Stimulated activated CD4-positive, alpha-beta T cell treated with anti-CD3 and anti-CD28 coated beads, Interleukin-1b, Interleukin-23, amount 100 ng/mL, for 1 hour (primary cell): ENCODE results near the gene ATAD3A.
"Not testable (repeated sequence)": the region's sequence is repeated elsewhere in the genome, so short reads cannot be mapped to it uniquely, and the experiment has no call there.

ENCODE experiments used
- DNase-seq, 2 donors: peaks; one replicate each; pipeline ENCODE4 v3.0.0-alpha.2; 2020; ENCODE audit warnings: low read depth in 2 of 2

ATAD3A gene

DNA sequence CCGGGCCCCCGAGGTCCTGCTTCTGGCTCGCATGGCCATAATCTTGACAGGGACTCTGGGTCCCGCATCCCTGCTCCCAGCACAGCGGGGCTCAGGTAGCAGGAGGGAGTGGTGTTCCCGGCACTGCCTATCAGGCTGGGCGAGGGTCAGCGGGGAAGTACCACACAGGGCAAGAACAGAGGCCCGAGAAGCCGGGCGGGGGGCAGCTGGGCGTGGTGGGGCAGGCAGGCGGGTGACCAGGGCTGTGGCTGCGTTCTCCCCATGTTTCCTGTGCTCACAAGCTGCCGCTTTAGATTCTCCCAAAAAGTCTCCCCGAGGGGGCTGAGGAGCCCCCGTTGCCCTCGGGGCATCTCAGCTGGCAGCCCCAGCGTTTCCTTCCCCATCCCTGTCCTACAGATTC lies 22.1 kb upstream of the ATAD3A start:
- no peak for DNase-seq

DNA sequence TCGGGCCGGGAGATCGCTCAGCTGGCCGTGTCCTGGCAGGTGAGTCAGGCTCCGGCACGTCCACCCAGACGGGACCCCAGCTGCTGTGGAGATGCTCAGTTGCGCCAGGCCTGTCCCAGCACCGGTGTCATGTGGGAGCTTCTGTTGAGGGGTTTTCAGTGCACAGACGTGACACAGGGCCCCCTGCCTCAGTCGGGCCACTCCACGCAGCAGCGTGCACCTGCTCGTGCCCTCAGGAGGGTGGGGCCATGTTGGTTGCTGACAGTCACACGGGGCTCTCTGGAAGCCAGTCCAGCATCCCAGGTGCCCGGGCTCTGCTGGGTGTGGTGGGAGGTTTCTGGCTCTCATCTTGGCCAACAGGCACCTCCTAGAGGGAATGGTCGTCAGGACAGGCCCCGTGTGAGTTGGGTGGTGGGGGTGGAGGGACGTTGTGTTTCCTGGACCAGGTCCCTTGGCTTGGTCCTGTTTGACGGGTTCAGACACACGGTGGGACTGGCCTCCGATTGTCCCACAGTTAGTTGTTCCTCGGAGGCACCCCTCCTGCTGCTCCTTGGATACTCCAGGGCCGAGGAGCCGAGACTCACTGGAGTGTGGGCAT lies 21.2 kb upstream of the ATAD3A start:
- DNase-seq: no peak

DNA sequence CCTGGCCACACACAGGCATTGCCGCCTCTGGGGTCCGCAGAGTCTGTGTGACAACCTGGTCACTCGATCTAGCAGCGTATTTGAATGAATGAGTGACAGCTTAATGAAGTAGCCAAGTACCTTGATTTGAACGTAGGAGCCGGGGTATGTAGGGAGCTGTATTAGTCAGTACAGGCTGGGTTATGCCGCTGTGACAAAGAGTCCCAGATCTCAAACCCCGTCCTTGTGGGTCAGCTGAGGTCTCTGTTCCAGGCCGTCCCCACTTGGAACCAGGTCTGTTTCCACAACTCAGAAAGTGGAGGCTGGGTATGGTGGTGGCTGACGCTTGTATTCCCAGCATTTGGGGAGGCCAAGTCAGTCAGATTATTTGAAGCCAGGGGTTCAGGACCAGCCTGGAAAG lies 20.4 kb upstream of the ATAD3A start:
- DNase-seq: no peak

DNA sequence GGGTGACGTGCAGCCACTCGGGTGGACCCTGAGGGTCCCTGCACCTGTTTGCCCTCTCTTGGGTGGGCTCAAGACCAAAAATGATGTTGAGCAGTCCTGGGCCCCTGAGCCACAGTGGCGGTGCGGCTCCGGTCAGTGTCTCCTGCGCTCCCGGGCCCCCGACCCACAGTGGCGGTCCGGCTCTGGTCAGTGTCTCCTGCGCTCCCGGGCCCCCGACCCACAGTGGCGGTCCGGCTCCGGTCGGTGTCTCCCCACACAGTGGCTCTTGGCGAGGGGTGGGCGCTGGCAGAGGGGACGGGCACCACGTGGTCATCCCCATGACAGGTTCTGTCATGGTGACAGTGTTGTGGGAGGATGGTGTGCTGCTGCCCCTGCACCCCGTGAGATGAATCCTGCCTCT lies 17.7 kb upstream of the ATAD3A start:
- DNase-seq: not testable (repeated sequence)

DNA sequence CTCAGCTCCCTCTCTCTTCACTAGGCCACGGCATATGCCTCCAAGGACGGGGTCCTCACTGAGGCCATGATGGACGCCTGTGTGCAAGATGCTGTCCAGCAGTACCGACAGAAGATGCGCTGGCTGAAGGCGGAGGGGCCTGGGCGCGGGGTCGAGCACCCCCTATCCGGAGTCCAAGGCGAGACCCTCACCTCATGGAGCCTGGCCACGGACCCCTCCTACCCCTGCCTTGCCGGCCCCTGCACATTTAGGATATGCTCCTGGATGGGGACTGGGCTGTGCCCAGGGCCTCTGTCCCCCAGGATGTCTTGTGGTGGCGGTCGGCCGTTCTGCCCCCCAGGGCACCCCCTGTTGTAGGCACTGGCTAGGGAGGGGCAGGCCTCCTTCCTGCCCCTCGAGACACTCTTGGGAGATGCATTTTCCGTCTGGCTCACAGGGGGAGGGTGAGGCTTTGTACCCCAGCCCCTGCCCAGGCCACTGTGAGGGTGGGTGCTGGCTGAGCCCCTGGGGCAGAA lies 16.4 kb upstream of the ATAD3A start:
- not testable (repeated sequence) for DNase-seq

DNA sequence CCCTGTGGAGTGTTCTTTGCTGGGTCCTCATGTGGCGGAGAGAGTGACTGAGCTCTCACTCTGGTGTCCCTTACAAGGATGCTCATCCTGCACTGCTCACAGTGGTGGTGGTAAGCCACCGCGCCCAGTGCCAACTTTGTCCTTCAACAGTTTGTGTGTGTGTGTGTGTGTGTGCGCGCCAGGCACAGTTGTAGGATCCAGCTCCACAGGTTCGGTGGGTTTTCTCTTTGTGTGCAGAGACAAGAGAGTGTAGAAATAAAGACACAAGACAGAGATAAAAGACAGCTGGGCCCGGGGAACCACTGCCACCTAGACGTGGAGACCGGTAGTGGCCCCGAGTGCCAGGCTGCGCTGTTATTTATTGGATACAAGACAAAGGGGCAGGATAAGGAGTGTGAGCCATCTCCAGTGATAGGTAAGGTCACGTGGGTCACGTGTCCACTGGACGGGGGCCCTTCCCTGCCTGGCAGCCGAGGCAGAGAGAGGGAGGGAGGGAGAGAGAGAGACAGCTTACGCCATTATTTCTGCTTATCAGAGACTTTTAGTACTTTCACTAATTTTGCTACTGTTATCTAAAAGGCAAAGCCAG lies 7.1 kb upstream of the ATAD3A start:
- DNase-seq: peak; percentile 29 to 39

DNA sequence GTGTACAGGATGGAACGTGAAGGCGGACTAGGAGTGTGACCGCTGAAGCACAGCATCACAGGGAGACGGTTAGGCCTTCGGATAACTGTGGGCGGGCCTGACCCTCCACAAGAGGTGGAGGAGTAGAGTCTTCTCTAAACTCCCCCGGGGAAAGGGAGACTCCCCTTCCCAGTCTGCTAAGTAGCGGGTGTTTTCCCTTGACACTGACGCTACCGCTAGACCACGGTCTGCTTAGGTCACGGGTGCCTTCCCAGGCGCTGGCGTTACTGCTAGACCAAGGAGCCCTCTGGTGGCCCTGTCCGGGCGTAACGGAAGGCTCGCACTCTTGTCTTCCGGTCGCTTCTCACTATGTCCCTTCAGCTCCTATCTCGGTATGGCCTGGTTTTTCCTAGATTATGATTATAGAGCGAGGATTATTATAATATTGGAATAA lies 6.6 kb upstream of the ATAD3A start:
- DNase-seq: not testable (repeated sequence)

DNA sequence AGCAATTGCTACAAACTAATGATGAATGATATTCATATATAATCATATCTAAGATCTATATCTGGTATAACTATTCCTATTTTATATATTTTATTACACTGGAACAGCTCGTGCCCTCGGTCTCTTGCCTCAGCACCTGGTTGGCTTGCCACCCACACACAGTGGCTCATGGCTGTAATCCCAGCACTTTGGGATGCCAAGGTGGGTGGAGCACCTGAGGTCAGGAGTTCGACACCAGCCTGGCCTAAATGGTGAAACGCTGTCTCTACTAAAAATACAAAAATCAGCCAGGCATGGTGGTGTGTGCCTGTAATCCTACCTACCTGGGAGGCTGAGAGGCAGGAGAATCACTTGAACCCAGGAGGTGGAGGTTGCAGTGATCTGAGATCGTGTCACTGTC lies 6.2 kb upstream of the ATAD3A start:
- not testable (repeated sequence) for DNase-seq

DNA sequence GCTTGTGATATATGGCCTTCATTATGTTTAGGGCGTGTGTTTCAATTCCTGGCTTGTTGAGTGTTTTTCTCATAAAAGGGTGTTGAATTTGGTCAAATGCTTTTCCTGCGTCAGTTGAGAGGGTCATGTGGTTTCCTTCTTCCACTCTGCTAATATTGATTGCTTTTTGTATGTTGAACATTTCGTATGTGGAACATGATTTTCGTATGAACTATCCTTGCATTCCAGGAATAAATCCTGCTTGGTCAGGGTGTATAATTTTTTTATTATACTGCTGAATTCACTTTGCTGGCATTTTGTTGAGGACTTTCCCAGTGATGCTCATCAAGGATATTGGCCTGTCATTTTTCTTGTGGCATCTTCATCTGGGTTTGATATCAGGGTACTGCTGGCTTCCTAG lies 4.7 kb upstream of the ATAD3A start:
- no peak for DNase-seq

DNA sequence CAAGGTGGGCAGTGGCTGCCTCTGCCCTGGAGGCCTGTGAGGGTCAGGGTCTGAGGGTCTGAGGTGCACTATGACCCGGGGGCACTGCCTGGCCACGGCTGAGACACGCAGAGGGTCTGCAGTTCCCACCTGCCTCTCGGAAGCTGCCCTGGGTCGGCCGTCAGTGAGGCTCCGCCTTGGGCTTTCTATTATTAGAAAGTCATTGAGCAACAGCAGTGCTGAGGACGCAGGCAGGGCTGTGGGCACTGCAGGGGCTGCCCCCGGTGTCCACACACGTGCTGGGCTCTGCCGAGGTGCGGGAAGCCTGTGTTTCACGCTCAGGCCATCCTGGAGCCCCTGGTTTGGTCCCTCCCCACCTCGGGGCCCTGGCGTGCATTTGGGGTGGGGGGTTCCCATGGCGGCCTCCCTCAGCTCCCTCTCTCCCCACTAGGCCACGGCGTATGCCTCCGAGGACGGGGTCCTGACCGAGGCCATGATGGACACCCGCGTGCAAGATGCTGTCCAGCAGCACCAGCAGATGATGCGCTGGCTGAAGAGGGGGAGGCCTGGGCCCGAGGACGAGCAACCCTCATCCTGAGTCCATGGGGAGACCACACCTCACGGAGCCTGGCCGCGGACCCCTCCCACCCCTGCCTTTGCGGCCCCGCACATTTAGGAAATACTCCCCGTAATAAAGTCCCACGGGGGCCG lies 3.0 kb upstream of the ATAD3A start:
- DNase-seq: not testable (repeated sequence)

DNA sequence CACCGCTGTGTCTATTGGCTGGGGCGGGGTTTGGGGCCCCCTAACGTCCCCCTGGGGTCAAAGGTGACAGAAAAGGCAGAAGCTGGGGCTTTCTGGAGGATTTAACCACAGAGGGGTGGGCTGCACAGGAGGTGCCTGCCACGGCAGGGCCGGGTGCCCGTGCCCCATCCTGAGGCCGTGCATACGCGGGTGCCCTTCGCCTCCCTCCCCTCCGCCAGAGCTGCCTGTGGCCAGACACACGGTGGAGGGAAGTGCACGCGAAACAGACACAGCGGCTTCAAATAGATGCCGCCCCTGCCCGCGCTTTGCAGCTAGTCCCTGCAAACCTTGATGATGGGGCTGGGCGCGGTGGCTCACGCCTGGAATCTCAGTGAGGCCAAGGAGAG lies 2.5 kb upstream of the ATAD3A start:
- not testable (repeated sequence) for DNase-seq

DNA sequence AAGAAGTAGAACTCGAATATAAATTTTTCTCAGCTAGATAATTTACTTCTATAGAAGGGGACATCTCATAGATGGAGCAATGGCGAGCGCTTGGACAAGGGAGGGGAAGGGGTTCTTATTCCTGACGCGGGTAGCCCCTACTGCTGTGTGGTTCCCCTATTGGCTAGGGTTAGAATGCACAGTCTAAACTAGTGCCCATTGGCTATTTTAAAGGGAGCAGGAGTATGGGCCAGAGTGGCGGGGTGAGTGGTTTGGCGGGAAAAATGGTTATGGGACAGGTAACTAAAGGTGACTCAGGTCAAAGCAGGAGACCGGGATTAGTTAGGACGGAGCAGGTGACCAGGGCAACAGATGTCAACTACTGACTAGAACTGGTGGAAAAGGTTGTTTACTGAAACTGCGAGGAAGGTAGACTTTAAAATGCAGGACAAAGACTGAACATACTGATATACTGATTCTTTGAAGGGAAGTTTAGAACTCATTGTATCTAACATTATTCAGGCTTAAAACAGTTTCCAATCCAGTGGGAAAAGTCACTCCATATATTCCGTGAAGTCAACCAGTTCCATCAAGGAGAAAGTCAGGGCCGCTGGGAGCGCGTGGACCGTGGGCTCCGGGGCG lies 940 bp upstream of the ATAD3A start:
- DNase-seq: no peak

DNA sequence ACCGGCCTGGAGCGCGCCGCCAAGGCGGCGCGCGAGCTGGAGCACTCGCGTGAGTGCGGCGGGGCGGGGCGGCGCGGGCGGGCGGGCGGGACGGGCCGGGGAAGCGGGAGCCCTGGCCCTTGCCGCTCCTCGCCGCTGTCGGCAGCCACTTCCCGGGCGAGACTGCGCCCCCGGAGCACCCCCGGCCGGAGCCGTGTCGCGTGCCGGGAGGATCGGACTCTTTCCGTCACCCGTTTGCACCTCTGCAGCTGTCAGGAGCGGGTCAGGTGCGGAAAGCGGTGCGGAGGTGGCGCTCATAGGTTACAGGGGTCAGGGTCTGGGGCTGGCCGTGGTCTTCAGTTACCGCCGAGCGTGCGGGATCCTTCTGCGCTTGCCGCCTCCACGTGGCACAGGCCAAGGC lies 463 bp downstream of the ATAD3A start:
- not testable (repeated sequence) for DNase-seq

DNA sequence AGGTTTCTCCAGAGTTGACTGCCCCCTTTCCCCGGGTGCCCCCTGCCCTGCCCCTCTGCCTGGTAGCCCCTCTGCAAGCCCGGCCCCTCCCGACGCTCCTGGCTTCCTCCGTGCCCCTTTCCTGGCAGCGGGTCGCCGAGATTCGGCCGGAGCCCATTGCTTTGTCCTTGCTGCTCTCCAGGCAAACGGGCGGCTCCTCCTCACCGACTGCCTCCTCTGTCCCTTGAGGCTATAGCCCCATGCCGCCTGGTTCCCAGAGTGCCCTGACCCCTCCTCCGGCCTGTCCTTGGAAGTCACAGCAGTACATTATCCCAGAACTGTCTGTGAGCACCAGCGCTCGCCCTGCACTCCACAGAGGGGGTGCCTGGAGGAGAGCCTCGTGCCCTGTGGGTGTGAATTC lies 1.7 kb downstream of the ATAD3A start:
- not testable (repeated sequence) for DNase-seq

DNA sequence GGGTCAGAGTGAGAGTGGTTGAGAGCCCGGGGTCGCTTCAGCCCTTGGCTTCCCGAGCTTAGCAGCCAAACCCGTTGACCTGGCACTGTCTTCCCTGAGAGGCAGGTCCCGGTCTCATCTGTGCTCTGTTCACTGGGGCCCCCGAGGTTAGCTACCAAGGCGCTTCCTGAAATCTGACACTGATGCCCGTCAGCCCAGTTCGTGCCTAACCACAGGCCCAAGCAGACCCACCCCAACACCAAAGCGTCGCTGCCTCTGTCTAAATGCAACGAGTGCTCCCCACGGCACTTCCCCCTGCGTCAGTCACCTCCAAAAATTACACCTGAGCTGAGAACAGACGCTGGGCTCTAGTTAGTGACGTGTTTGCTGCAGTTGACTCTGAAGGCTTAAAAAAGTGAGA lies 2.4 kb downstream of the ATAD3A start:
- DNase-seq: not testable (repeated sequence)

DNA sequence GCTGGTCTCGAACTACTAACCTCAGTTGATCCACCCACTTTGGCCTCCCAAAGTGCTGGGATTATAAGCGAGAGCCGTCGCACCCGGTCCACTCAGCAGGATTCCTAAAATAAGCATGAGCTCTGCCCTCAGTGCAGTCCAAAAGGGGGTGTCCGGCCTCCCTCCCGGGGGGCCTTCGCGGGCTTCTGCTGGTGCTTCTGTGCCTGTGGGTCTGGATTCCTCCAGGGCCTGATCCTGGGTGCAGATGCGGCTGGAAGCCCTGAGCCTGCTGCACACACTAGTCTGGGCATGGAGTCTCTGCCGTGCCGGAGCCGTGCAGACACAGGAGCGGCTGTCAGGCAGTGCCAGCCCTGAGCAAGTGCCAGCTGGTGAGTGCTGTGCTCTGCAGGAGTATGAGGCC lies 5.0 kb downstream of the ATAD3A start:
- not testable (repeated sequence) for DNase-seq

DNA sequence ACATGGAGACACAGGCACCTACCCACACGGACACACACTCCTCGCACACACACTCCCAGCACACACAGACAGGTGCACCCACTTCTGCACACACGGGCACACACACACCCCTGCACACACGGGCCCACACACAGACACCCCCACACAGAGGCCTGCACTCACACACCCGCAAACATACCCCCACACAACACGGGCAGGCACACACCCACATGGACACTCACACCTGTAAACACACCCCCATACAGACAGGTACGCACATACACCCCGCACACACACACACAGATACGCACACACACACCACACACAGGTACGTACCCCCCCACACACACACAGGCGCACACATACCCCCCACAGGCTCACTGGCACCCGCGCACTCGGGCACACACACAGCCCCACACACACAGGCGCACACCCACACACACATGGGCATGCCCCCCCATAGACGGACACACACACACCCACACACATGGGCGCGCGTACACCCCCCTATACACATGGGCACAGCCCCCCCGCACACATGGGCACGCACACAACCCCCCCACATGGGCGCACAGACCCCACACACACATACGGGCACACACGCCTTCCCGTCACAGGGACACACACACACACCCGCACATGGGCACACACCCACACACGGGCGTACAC lies 6.1 kb downstream of the ATAD3A start:
- DNase-seq: no peak

DNA sequence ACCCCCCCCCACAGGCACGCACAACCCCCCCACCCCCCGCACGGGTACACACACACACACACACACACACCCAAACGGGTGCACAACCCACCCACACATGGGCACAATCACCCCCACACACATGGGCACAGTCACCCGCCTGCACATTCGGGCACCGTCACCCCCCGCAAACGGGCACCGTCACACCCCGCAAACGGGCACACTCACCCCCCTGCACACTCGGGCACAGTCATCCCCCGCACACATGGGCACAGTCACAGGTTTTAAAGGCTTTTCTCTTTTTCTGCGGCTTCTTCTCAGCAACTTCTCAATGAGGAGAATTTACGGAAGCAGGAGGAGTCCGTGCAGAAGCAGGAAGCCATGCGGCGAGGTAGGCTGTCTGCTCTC lies 6.7 kb downstream of the ATAD3A start:
- not testable (repeated sequence) for DNase-seq

DNA sequence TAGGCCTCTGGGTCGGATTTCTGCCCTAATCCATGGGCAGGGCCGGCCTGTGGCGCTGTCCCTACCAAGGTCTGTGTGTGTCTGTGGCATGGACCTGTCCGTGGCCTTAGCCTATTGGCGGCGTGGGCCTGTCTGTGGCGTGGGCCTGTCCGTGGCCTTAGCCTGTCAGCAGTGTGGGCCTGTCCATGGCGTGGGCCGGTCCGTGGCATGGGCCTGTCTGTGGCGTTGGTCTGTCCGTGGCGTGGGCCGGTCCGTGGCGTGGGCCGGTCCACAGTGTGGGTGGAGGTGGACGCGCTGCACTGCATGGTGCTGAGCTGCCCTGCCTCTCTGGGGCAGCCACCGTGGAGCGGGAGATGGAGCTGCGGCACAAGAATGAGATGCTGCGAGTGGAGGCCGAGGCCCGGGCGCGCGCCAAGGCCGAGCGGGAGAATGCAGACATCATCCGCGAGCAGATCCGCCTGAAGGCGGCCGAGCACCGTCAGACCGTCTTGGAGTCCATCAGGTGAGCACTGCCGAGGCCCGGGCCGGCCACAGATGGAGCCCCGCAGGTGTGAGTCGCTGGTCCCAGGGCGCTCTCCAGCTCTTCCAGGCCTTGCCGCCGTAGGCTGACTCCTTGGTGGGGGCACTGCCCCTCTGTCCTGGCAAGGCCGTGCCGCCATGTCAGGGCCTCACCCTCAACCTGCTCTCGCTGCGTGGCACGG lies 8.0 kb downstream of the ATAD3A start:
- not testable (repeated sequence) for DNase-seq

DNA sequence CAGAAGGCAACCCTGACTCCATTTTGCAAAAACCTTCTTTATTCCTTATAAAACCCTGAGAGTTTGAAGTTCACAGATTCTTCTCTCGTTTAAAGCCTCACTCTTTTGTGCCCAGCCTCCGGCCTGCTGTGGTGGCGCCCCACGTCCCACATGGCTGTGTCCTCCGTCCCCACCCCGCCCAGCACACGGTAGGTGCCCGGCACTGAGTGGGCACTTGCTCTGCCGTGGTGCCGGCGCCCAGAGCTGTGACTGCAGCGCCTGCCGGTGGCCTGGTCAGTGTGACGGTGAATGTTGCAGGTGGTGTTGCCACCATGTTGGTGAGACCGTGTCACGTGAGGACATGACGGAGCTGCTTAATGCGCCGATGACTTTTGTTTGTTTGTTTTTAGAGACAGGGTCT lies 9.4 kb downstream of the ATAD3A start:
- DNase-seq: no peak

DNA sequence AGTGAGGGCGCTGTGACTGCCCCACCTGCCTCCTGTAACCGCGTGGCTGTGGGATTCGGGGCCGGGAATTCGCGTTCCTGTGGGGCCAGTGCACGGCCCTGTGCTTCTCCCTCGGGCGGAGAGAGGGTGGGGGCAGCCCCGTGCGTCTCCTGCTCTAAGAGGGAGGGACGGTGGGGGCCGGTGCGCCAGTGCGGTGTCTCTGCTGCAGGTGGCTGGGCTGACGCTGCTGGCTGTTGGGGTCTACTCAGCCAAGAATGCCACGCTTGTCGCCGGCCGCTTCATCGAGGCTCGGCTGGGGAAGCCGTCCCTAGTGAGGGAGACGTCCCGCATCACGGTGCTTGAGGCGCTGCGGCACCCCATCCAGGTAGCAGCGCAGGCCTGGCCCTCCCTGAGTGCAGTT lies 10.6 kb downstream of the ATAD3A start:
- not testable (repeated sequence) for DNase-seq
